GM23338 (cell line): ENCODE results near the gene DSCAML1.

ENCODE experiments used
- CTCF ChIP-seq, 2 experiments: fragments of 200-600 bp in 1 of 2; sonication (generic) in 1 of 2; conservative IDR thresholded peaks; 2 replicates each; pipeline versions ENCODE4 v1.5.1 to v1.6.1; 2016 to 2017; ENCODE audit warnings: antibody characterized with exemption in 2 of 2, low read depth in 2 of 2, mild to moderate bottlenecking in 2 of 2, moderate library complexity in 1 of 2
- EZH2 ChIP-seq: fragments of 200-600 bp; sonication (generic); IDR thresholded peaks from one replicate; pipeline ENCODE4 v1.8.0; 2017; ENCODE audit warnings: antibody characterized with exemption, mild to moderate bottlenecking, low read depth; ENCODE audit not compliant: unreplicated experiment
- JUNB ChIP-seq: IDR thresholded peaks from one replicate; pipeline ENCODE4 v1.6.1; 2016; ENCODE audit warnings: antibody characterized with exemption; ENCODE audit not compliant: unreplicated experiment
- POLR2AphosphoS5 ChIP-seq: IDR thresholded peaks from 2 replicates; pipeline ENCODE4 v1.6.1; 2016; ENCODE audit warnings: antibody characterized with exemption, low read depth
- REST ChIP-seq: IDR thresholded peaks from one replicate; pipeline ENCODE4 v1.6.1; 2018; ENCODE audit warnings: antibody characterized with exemption; ENCODE audit not compliant: unreplicated experiment
- ZNF331 ChIP-seq: fragments of 250-450 bp; sonication (Bioruptor Pico); IDR thresholded peaks from 2 replicates; pipeline ENCODE4 v1.5.0; 2020; ENCODE audit warnings: low read depth, mild to moderate bottlenecking, moderate library complexity

GRCh38 chr11:117687776-117688175, 109.2 kb downstream of the DSCAML1 start:
- no peak for TF ChIP-seq CTCF (conservative IDR thresholded peaks at IDR 0.05; ENCODE audit: low read depth in 2 of 2)
- no peak for TF ChIP-seq EZH2
- no peak for TF ChIP-seq POLR2AphosphoS5
- no peak for TF ChIP-seq REST
- no peak for TF ChIP-seq ZNF331 (CRISPR knock-in tag)
- TF ChIP-seq JUNB = no peak
